ENCODE results near the gene FMNL2. TPM values are rescaled to one million over a fixed set of nuclear protein-coding genes. Genes with fewer than 3 reads are reported as not detected.

FMNL2 gene
- total and polyA plus RNA-seq, 2 experiments from 2014 or later = 16.5 to 45.4 TPM

DNA sequence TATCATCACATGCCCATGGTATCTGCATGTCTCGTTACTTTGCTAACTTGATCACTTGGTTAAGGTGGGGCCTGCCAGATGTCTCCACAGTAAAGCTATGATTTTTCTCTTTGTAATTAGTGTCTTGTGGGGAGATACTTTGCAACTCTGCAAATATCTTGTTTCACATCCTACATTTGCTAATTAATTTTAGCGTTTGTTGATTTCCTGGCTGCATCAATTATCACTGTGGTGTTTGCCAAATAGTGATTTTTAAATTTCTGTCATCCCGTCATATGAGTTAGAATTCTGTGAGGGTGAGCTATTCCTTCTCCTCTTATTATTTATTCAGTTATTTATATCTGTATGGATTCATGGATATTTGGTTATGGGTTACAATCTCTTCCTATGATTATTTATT is 161.4 kb downstream of the FMNL2 start:
- ATAC-seq = no peak

More for the DNA sequence above, 161.4 kb downstream of the FMNL2 start:
- Mint-ChIP-seq H3K27ac (no peak overlapping the region), H3K36me3 (ENCODE audit: low read depth) (peaks cover 12% of the 10 kb centered on the region; the same call in 2 of the 3 replicates), H3K4me3 (no peak overlapping the region), H3K9me3 (peaks cover 9% of the 10 kb centered on the region; the same call in 2 of the 3 replicates), H3K27me3 (ENCODE audit: insufficient read depth, low read depth, poor library complexity) (peaks cover 2% of the 10 kb centered on the region), H3K4me1 (peaks cover 63% of the 10 kb centered on the region)
- no peak overlapping the region for H3K27ac ChIP-seq (ENCODE audit: low read depth)
- TF ChIP-seq CREB1 (CRISPR knock-in tag; IDR thresholded peaks at IDR 0.05; ENCODE audit: low read depth) (no peak), EZH2phosphoT487 (IDR thresholded peaks at IDR 0.05; ENCODE audit: unreplicated experiment) (no peak), EZH2 (IDR thresholded peaks at IDR 0.05; ENCODE audit: low read depth, unreplicated experiment) (no peak), NANOG (IDR thresholded peaks at IDR 0.05; ENCODE audit: borderline replicate concordance) (no peak), POLR2AphosphoS5 (IDR thresholded peaks at IDR 0.05; ENCODE audit: low read depth) (no peak), ZNF114 (CRISPR knock-in tag; IDR thresholded peaks at IDR 0.05) (no peak), ZNF331 (CRISPR knock-in tag; IDR thresholded peaks at IDR 0.05; ENCODE audit: low read depth) (no peak)
- TF ChIP-seq, protein P1, sequence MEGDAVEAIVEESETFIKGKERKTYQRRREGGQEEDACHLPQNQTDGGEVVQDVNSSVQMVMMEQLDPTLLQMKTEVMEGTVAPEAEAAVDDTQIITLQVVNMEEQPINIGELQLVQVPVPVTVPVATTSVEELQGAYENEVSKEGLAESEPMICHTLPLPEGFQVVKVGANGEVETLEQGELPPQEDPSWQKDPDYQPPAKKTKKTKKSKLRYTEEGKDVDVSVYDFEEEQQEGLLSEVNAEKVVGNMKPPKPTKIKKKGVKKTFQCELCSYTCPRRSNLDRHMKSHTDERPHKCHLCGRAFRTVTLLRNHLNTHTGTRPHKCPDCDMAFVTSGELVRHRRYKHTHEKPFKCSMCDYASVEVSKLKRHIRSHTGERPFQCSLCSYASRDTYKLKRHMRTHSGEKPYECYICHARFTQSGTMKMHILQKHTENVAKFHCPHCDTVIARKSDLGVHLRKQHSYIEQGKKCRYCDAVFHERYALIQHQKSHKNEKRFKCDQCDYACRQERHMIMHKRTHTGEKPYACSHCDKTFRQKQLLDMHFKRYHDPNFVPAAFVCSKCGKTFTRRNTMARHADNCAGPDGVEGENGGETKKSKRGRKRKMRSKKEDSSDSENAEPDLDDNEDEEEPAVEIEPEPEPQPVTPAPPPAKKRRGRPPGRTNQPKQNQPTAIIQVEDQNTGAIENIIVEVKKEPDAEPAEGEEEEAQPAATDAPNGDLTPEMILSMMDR (conservative IDR thresholded peaks at IDR 0.05; ENCODE audit: low read depth in 2 of 2) = no peak
- TF ChIP-seq, protein P2, sequence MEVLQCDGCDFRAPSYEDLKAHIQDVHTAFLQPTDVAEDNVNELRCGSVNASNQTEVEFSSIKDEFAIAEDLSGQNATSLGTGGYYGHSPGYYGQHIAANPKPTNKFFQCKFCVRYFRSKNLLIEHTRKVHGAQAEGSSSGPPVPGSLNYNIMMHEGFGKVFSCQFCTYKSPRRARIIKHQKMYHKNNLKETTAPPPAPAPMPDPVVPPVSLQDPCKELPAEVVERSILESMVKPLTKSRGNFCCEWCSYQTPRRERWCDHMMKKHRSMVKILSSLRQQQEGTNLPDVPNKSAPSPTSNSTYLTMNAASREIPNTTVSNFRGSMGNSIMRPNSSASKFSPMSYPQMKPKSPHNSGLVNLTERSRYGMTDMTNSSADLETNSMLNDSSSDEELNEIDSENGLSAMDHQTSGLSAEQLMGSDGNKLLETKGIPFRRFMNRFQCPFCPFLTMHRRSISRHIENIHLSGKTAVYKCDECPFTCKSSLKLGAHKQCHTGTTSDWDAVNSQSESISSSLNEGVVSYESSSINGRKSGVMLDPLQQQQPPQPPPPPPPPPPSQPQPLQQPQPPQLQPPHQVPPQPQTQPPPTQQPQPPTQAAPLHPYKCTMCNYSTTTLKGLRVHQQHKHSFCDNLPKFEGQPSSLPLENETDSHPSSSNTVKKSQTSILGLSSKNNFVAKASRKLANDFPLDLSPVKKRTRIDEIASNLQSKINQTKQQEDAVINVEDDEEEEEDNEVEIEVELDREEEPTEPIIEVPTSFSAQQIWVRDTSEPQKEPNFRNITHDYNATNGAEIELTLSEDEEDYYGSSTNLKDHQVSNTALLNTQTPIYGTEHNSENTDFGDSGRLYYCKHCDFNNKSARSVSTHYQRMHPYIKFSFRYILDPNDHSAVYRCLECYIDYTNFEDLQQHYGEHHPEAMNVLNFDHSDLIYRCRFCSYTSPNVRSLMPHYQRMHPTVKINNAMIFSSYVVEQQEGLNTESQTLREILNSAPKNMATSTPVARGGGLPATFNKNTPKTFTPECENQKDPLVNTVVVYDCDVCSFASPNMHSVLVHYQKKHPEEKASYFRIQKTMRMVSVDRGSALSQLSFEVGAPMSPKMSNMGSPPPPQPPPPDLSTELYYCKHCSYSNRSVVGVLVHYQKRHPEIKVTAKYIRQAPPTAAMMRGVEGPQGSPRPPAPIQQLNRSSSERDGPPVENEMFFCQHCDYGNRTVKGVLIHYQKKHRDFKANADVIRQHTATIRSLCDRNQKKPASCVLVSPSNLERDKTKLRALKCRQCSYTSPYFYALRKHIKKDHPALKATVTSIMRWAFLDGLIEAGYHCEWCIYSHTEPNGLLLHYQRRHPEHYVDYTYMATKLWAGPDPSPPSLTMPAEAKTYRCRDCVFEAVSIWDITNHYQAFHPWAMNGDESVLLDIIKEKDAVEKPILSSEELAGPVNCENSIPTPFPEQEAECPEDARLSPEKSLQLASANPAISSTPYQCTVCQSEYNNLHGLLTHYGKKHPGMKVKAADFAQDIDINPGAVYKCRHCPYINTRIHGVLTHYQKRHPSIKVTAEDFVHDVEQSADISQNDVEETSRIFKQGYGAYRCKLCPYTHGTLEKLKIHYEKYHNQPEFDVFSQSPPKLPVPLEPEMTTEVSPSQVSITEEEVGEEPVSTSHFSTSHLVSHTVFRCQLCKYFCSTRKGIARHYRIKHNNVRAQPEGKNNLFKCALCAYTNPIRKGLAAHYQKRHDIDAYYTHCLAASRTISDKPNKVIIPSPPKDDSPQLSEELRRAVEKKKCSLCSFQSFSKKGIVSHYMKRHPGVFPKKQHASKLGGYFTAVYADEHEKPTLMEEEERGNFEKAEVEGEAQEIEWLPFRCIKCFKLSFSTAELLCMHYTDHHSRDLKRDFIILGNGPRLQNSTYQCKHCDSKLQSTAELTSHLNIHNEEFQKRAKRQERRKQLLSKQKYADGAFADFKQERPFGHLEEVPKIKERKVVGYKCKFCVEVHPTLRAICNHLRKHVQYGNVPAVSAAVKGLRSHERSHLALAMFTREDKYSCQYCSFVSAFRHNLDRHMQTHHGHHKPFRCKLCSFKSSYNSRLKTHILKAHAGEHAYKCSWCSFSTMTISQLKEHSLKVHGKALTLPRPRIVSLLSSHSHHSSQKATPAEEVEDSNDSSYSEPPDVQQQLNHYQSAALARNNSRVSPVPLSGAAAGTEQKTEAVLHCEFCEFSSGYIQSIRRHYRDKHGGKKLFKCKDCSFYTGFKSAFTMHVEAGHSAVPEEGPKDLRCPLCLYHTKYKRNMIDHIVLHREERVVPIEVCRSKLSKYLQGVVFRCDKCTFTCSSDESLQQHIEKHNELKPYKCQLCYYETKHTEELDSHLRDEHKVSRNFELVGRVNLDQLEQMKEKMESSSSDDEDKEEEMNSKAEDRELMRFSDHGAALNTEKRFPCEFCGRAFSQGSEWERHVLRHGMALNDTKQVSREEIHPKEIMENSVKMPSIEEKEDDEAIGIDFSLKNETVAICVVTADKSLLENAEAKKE (CRISPR knock-in tag; IDR thresholded peaks at IDR 0.05) = no peak
- peaks cover 39% of the 10 kb centered on the region for H3K4me1 ChIP-seq (ENCODE audit: insufficient read depth)
- no peaks in the 10 kb centered on the region for H3K27me3 ChIP-seq (ENCODE audit: insufficient read depth)
- no peaks in the 10 kb centered on the region for H3K36me3 ChIP-seq (ENCODE audit: insufficient read depth)
- no peak overlapping the region for H3K4me3 ChIP-seq
- H3K9me2 ChIP-seq (ENCODE audit: insufficient read depth) = no peaks in the 10 kb centered on the region
- H3K79me2 ChIP-seq (replicated peaks; ENCODE audit: insufficient read depth) = peaks cover 81% of the 10 kb centered on the region
- no peaks in the 10 kb centered on the region; the same call in 1 of the 2 replicates for H4K20me1 ChIP-seq (replicated peaks; ENCODE audit: insufficient read depth)
- H3F3A ChIP-seq (replicated peaks; ENCODE audit: low read depth) = no peaks in the 10 kb centered on the region
- no peak overlapping the region for H3K4me2 ChIP-seq
- H2AFZ ChIP-seq = no peak overlapping the region
- no peak for DNase-seq (ENCODE audit: low spot score)
